AG04449 (cell line): ENCODE results near the gene GAB2.

Experiments used
- CTCF ChIA-PET: fragments of 350-600 bp; formaldehyde crosslinking; extraction: SDS; loops from one replicate; lab custom pipeline; 2021; ENCODE audit warnings: antibody characterized with exemption; lab: Yijun Ruan, JAX
- POLR2A ChIA-PET: fragments of 400-600, 350-600 bp; formaldehyde crosslinking; extraction: SDS; loops from one replicate; lab custom pipeline; 2020; ENCODE audit warnings: antibody characterized with exemption, inconsistent platforms; lab: Yijun Ruan, JAX
- DNase-seq: peaks from one replicate; pipeline ENCODE4 v3.0.0-alpha.2; 2010; ENCODE audit warnings: low read depth, low spot score
- H3K4me3 ChIP-seq: 2 replicates; pipeline ENCODE4 v1.5.1; 2011; ENCODE audit warnings: low read depth, mild to moderate bottlenecking, control low read depth, low read length
- CTCF ChIP-seq: IDR thresholded peaks from one replicate; pipeline ENCODE4 v1.5.1; 2011; ENCODE audit warnings: mild to moderate bottlenecking, moderate library complexity, low read length, control low read depth, inconsistent platforms; ENCODE audit not compliant: insufficient read depth; ENCODE audit errors: missing control alignments

The GAB2 gene

GRCh38 chr11:78332174-78332866 is 85.3 kb downstream of the GAB2 start:
- TF ChIP-seq CTCF, result no peak
- ChIA-PET CTCF (no interaction called here), POLR2A (no interaction called here)
- H3K4me3 ChIP-seq, result no peak overlapping the region
- no peak for DNase-seq

GRCh38 chr11:78331711-78332110 is 85.9 kb downstream of the GAB2 start:
- no peak for TF ChIP-seq CTCF
- ChIA-PET CTCF (no interaction called here), POLR2A (no interaction called here)
- DNase-seq, result no peak
- no peak overlapping the region for H3K4me3 ChIP-seq

- POLR2A ChIA-PET, result no interaction called here
- no peak for DNase-seq
- H3K4me3 ChIP-seq, result no peak overlapping the region
- CTCF ChIA-PET, result no interaction called here
- no peak for TF ChIP-seq CTCF
Measured at GRCh38 chr11:78330361-78330760, 87.3 kb downstream of the GAB2 start.

- ChIA-PET CTCF (no interaction called here), POLR2A (no interaction called here)
- DNase-seq, result no peak
- no peak overlapping the region for H3K4me3 ChIP-seq
- TF ChIP-seq CTCF, result no peak
Measured at GRCh38 chr11:78327945-78328344, 89.7 kb downstream of the GAB2 start.

- DNase-seq, result no peak
- no peak for TF ChIP-seq CTCF
- no peak overlapping the region for H3K4me3 ChIP-seq
- ChIA-PET CTCF (no interaction called here), POLR2A (no interaction called here)
Measured at GRCh38 chr11:78325274-78325781, 92.3 kb downstream of the GAB2 start.

GRCh38 chr11:78323363-78323762 is 94.3 kb downstream of the GAB2 start:
- POLR2A ChIA-PET, result no interaction called here
- H3K4me3 ChIP-seq, result no peak overlapping the region
- TF ChIP-seq CTCF, result no peak
- DNase-seq, result no peak
- CTCF ChIA-PET, result no interaction called here
